Loucy (cell line): ENCODE measurements around the gene SRCIN1.

Source experiments
- EZH2phosphoT487 ChIP-seq: fragments of 200-600 bp; IDR thresholded peaks from 2 replicates; pipeline ENCODE4 v1.6.1; 2018; ENCODE audit warnings: antibody characterized with exemption, mild to moderate bottlenecking, moderate library complexity, borderline replicate concordance
- TF ChIP-seq, protein P1 (sequence below): fragments of 200-600 bp; sonication (generic); conservative IDR thresholded peaks from 2 replicates; pipeline ENCODE4 v1.5.1; 2014; ENCODE audit warnings: mild to moderate bottlenecking, antibody characterized with exemption, low read length

DNA sequence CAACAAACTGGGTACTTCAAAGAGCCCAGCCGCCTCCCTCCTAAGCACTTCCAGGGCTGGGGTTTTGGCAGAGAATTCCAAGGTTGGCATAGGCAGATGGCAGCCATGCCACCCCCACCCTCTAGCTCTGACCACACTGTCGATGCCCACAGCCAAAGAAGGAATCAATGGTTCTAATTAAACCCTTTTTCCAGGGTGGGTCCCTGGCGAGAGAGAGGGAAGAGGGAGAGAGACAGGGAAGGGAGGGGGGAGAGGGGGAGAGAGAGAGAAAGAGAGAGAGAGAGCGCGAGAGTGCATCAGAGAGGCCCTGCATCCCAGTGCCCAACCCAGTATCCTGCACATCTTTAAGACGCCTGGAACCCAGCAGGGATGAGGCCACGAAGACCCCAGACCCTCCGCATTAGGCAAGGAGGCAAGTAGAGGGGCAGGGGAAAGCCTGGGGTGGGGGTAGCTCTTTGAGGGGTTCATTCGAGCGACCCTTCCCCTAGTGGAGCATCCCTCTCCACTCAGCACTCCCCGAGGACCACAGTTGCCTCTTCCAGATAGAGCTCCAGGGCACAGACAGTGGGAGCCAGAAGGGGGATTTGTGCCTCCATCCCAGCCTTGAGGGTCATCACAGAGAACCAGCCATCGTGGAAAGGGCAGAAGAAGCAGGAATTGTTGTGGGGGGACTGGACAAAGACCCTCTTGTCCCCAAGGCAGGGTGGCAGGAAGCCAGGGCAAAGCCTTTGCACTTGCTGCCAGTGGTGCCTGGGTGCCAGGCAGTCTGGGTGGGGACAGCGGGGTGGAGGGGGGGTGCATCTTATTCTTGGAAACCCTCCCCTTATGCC lies 2.6 kb downstream of the SRCIN1 start:
- TF ChIP-seq, protein P1, sequence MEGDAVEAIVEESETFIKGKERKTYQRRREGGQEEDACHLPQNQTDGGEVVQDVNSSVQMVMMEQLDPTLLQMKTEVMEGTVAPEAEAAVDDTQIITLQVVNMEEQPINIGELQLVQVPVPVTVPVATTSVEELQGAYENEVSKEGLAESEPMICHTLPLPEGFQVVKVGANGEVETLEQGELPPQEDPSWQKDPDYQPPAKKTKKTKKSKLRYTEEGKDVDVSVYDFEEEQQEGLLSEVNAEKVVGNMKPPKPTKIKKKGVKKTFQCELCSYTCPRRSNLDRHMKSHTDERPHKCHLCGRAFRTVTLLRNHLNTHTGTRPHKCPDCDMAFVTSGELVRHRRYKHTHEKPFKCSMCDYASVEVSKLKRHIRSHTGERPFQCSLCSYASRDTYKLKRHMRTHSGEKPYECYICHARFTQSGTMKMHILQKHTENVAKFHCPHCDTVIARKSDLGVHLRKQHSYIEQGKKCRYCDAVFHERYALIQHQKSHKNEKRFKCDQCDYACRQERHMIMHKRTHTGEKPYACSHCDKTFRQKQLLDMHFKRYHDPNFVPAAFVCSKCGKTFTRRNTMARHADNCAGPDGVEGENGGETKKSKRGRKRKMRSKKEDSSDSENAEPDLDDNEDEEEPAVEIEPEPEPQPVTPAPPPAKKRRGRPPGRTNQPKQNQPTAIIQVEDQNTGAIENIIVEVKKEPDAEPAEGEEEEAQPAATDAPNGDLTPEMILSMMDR = no peak
- no peak for TF ChIP-seq EZH2phosphoT487
